GM18507 (cell line): ENCODE measurements around the gene OLIG1.

ENCODE experiments used
- DNase-seq: peaks from one replicate; pipeline ENCODE4 v3.0.0; 2011; ENCODE audit warnings: low read depth; ENCODE audit not compliant: insufficient read length; ENCODE audit errors: extremely low spot score
- FAIRE-seq: peaks from 2 replicates; lab custom pipeline; 2011; peaks lifted over from hg19 to GRCh38; lab: Jason Lieb, UNC

Gene OLIG1

DNA sequence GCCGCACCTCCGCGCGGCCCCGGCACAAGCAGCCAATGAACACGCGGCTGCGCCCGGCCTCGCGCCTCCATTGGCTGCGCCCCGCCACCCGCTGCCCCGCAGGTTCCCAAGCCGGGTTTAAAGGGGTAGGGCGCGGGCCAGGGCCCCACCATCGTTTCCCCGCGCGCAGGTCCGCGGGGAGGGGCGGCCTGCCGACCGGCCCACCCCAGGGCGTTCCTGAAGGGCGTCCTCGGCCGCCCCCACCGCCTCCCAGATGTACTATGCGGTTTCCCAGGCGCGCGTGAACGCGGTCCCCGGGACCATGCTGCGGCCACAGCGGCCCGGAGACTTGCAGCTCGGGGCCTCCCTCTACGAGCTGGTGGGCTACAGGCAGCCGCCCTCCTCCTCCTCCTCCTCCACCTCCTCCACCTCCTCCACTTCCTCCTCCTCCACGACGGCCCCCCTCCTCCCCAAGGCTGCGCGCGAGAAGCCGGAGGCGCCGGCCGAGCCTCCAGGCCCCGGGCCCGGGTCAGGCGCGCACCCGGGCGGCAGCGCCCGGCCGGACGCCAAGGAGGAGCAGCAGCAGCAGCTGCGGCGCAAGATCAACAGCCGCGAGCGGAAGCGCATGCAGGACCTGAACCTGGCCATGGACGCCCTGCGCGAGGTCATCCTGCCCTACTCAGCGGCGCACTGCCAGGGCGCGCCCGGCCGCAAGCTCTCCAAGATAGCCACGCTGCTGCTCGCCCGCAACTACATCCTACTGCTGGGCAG, at the start of gene OLIG1:
Gene OLIG1, plus strand, starts transcription at position 148 of the 750 bp plus-strand sequence. Its CDS starts 106 bp downstream, at position 254.
- FAIRE-seq, result no peak
- no peak for DNase-seq

DNA sequence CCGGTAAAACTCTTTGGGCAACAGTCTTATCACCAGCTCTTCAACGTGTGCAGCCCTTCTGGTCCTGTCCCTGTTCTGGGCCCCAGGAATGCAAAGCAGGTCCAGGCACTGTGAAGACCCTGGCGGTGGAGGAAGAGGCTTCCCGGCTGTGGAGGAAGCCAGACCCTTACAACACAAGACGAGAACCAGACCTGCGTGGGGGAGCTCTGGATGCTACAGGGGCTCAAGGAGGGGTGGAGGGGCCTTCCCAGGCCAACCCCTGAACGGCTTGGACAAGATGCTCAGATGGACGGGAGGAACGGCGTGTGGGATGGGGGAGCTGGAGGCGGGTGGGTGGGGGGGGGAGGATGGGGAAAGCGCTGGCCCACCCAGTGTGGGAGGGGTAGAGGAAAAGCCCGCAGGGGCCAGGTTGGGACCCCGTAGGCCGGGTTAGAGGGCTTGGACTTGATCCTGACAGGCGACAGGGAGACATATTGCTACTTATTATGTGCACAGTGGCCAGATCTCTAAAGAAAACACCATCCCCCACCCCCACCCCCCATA, 49.3 kb upstream of the OLIG1 start:
- no peak for FAIRE-seq
- no peak for DNase-seq

- DNase-seq (no peak), FAIRE-seq (no peak)
Measured at GRCh38 chr21:33021150-33021549, 48.8 kb upstream of the OLIG1 start.

DNA sequence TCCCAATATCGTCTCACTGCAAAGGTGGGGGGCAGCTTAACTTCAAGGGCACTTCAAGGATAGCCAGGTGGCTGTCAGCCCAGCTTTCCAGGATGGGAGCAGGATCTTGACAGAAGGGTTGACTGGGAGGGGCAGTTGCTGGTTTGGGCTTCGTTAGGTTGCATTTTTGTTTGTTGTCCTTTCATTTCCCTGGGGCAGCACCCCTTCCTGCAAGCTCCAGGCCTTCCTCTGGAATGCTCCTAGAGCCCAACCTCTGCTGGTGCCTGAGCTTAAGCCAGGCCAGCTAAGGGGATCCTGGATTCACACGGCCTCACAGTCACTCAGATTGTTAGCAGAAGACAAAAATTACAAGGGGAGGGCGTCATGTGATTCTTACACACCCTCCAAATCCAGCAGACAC, 48.3 kb upstream of the OLIG1 start:
- no peak for DNase-seq
- no peak for FAIRE-seq

- FAIRE-seq (no peak), DNase-seq (no peak)
Measured at GRCh38 chr21:33022489-33022827, 47.5 kb upstream of the OLIG1 start.

GRCh38 chr21:33022828-33023573, 46.9 kb upstream of the OLIG1 start:
- no peak for FAIRE-seq
- DNase-seq, result no peak

DNA sequence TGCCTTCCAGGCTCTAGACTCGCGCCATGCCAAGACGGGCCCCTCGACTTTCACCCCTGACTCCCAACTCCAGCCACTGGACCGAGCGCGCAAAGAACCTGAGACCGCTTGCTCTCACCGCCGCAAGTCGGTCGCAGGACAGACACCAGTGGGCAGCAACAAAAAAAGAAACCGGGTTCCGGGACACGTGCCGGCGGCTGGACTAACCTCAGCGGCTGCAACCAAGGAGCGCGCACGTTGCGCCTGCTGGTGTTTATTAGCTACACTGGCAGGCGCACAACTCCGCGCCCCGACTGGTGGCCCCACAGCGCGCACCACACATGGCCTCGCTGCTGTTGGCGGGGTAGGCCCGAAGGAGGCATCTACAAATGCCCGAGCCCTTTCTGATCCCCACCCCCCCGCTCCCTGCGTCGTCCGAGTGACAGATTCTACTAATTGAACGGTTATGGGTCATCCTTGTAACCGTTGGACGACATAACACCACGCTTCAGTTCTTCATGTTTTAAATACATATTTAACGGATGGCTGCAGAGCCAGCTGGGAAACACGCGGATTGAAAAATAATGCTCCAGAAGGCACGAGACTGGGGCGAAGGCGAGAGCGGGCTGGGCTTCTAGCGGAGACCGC, 46.3 kb upstream of the OLIG1 start:
- FAIRE-seq, result no peak

DNA sequence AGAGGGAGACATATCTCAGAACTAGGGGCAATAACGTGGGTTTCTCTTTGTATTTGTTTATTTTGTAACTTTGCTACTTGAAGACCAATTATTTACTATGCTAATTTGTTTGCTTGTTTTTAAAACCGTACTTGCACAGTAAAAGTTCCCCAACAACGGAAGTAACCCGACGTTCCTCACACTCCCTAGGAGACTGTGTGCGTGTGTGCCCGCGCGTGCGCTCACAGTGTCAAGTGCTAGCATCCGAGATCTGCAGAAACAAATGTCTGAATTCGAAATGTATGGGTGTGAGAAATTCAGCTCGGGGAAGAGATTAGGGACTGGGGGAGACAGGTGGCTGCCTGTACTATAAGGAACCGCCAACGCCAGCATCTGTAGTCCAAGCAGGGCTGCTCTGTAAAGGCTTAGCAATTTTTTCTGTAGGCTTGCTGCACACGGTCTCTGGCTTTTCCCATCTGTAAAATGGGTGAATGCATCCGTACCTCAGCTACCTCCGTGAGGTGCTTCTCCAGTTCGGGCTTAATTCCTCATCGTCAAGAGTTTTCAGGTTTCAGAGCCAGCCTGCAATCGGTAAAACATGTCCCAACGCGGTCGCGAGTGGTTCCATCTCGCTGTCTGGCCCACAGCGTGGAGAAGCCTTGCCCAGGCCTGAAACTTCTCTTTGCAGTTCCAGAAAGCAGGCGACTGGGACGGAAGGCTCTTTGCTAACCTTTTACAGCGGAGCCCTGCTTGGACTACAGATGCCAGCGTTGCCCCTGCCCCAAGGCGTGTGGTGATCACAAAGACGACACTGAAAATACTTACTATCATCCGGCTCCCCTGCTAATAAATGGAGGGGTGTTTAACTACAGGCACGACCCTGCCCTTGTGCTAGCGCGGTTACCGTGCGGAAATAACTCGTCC, 45.5 kb upstream of the OLIG1 start:
- FAIRE-seq, result no peak
- no peak for DNase-seq

More for the DNA sequence above, 46.3 kb upstream of the OLIG1 start:
- no peak for DNase-seq

GRCh38 chr21:33025106-33025488, 44.8 kb upstream of the OLIG1 start:
- DNase-seq (no peak), FAIRE-seq (no peak)

DNA sequence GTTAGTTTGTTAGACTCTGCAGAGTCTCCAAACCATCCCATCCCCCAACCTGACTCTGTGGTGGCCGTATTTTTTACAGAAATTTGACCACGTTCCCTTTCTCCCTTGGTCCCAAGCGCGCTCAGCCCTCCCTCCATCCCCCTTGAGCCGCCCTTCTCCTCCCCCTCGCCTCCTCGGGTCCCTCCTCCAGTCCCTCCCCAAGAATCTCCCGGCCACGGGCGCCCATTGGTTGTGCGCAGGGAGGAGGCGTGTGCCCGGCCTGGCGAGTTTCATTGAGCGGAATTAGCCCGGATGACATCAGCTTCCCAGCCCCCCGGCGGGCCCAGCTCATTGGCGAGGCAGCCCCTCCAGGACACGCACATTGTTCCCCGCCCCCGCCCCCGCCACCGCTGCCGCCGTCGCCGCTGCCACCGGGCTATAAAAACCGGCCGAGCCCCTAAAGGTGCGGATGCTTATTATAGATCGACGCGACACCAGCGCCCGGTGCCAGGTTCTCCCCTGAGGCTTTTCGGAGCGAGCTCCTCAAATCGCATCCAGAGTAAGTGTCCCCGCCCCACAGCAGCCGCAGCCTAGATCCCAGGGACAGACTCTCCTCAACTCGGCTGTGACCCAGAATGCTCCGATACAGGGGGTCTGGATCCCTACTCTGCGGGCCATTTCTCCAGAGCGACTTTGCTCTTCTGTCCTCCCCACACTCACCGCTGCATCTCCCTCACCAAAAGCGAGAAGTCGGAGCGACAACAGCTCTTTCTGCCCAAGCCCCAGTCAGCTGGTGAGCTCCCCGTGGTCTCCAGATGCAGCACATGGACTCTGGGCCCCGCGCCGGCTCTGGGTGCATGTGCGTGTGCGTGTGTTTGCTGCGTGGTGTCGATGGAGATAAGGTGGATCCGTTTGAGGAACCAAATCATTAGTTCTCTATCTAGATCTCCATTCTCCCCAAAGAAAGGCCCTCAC, 44.2 kb upstream of the OLIG1 start, which contains the start of gene OLIG2:
Gene OLIG2, plus strand, starts transcription at position 447 of the 954 bp plus-strand sequence. CDS start 928 bp downstream, outside the sequence.
- DNase-seq, result no peak
- no peak for FAIRE-seq

DNA sequence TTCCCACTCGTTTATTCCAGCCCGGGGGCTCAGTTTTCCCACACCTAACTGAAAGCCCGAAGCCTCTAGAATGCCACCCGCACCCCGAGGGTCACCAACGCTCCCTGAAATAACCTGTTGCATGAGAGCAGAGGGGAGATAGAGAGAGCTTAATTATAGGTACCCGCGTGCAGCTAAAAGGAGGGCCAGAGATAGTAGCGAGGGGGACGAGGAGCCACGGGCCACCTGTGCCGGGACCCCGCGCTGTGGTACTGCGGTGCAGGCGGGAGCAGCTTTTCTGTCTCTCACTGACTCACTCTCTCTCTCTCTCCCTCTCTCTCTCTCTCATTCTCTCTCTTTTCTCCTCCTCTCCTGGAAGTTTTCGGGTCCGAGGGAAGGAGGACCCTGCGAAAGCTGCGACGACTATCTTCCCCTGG, 43.5 kb upstream of the OLIG1 start:
- no peak for FAIRE-seq

GRCh38 chr21:33026878-33027400, 43.0 kb upstream of the OLIG1 start:
- FAIRE-seq (no peak), DNase-seq (no peak)

More for the DNA sequence above, 43.5 kb upstream of the OLIG1 start:
- no peak for DNase-seq

- DNase-seq, result no peak
Measured at GRCh38 chr21:33027401-33028286, 42.3 kb upstream of the OLIG1 start.

DNA sequence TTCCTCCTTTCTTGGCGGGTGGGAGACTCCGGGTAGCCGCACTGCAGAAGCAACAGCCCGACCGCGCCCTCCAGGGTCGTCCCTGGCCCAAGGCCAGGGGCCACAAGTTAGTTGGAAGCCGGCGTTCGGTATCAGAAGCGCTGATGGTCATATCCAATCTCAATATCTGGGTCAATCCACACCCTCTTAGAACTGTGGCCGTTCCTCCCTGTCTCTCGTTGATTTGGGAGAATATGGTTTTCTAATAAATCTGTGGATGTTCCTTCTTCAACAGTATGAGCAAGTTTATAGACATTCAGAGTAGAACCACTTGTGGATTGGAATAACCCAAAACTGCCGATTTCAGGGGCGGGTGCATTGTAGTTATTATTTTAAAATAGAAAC, 41.7 kb upstream of the OLIG1 start:
- FAIRE-seq (no peak), DNase-seq (no peak)

More at GRCh38 chr21:33027401-33028286, 42.3 kb upstream of the OLIG1 start:
- no peak for FAIRE-seq

GRCh38 chr21:33028773-33029384, 41.1 kb upstream of the OLIG1 start:
- no peak for FAIRE-seq
- DNase-seq, result no peak

DNA sequence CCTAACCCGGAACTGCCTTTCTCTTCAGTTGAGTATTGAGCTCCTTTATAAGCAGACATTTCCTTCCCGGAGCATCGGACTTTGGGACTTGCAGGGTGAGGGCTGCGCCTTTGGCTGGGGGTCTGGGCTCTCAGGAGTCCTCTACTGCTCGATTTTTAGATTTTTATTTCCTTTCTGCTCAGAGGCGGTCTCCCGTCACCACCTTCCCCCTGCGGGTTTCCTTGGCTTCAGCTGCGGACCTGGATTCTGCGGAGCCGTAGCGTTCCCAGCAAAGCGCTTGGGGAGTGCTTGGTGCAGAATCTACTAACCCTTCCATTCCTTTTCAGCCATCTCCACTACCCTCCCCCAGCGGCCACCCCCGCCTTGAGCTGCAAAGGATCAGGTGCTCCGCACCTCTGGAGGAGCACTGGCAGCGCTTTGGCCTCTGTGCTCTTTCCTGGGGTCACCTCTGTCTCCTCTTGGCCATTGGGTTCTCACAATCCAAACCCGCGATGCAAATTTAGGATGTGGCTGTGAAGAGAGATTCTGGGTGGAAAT, 40.5 kb upstream of the OLIG1 start:
- DNase-seq (no peak), FAIRE-seq (no peak)
